ENCODE measurements around the gene SCARF1.
A peak's percentile ranks its signal among the peaks of the same experiment; 100 is the strongest.

The SCARF1 gene

DNA sequence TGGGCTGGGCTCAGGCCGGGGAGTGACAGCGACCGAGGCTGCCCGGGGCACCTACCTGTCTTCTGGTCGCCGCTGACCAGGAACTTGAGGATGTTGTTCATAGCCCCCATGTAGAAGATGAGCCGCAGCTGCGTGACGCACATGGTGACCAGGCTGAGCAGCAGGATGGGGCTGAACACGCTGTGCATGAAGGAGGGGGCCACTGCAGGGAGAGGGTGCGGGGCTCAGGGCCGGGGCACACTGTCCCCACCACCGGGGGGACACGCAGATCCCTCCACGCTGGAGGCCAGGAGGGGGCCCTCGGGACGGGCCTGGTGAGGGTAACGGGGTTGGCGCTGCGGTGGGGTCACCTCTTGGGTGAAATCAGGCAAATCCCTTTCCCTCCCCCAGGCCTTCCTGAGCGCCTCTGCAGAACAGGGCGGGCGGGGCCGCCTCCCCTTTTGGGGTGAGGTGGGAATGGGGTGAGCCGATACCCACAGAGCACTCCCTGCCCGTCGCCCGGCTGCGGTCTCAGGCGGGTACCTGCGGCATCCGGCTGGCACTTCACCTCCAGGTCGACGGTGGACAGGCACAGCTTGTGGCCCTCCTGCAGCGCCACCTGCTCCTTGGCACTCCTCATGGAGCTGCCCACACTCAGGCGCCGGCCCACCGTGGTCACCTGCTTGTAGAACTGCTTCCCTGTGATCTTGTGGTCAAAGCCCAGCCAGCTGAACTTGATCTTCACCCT, 54.6 kb downstream of the SCARF1 start:
- TF ChIP-seq CTCF (IDR thresholded peaks at IDR 0.05; ENCODE audit: extremely low read depth, insufficient read depth, missing control alignments), result no peak
- DNase-seq (ENCODE audit: low spot score), result no peak
- in situ Hi-C loops (cut with MboI; ENCODE audit: low pct_unique_long_range_greater_than_20kb, low sequenced_read_pairs, unreplicated experiment), result no loop called here

DNA sequence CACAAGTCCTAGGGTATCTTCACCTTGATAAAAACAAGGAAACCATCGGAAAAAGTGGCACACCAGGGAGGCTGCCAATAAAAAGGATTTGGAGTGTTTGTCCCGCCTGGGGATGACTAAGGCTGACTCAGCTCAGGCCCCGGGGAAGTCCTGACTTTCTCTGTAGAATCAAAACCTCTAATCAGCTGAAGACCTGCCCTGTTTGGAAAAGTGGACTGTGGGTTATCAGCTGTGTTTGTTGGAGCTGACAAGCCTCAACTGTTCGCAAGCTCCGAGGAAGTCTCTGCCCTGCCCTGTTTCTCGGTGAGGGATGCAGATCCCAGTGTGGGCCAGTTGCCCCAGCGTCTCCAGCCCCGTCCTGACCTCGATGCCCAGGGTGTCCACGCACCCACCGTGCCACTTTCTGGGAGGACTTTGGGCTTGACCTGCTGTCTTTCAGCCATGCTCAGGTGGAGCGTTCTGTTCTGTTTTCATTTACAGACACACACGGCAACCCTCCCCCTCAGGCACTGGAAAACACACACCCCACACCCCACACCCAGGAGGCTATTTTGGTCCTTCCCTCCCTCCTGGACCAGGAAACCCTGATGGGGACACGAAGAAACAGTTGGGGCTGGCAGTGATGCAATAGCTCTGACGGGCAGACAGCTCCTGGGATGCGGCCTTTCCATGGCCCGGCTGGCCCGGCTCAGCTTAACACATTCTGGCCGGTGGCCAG, 55.3 kb downstream of the SCARF1 start:
- in situ Hi-C loops (cut with MboI; ENCODE audit: low pct_unique_long_range_greater_than_20kb, low sequenced_read_pairs, unreplicated experiment), result no loop called here
- no peak for TF ChIP-seq CTCF (IDR thresholded peaks at IDR 0.05; ENCODE audit: extremely low read depth, insufficient read depth, missing control alignments)
- peak; percentile 60 for DNase-seq (ENCODE audit: low spot score)

DNA sequence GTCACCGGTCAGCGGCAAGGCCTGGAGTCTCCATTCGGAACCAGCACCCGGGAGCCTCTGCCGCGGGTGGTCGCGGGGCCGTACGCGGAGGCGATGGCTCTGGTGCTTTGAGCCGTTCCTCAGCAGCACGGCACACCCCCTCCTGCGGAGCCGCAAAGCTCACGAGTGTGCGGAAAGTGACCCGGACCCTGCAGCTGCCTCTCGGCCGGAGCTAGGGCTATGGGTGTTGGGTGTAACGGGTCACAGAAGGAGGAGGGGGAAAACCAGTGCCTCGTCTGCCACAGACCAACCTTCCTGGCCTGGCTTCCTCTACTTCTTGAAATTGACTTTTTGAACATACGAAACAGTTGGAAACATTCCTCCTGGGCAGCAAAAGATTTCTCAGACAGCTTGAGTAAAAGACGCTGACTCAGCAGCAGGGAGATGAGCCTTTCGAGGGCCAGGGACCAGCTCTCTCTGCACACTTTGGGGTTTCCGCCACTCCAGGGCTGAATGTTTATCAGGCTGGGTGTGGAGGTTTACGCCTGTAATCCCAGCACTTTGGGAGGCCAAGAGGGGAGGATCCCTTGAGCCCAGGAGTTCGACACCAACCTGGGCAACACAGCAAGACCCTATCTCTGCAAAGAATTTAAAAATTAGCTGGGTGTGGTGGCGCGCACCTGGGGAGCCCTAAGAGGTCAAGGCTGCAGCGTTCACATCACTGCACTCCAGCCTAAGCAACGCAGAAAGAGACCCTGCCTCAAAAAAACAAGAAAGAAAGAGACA, 56.5 kb downstream of the SCARF1 start:
- DNase-seq (ENCODE audit: low spot score), result no peak
- in situ Hi-C loops (cut with MboI; ENCODE audit: low pct_unique_long_range_greater_than_20kb, low sequenced_read_pairs, unreplicated experiment), result no loop called here
- no peak for TF ChIP-seq CTCF (IDR thresholded peaks at IDR 0.05; ENCODE audit: extremely low read depth, insufficient read depth, missing control alignments)

- no peak for DNase-seq (ENCODE audit: low spot score)
- in situ Hi-C loops (cut with MboI; ENCODE audit: low pct_unique_long_range_greater_than_20kb, low sequenced_read_pairs, unreplicated experiment), result no loop called here
- TF ChIP-seq CTCF (IDR thresholded peaks at IDR 0.05; ENCODE audit: extremely low read depth, insufficient read depth, missing control alignments), result no peak
Measured at GRCh38 chr17:1584167-1584566, 61.4 kb downstream of the SCARF1 start.

Data from GM13977 (cell line).